HG03097 (cell line): Measurements from ENCODE around the gene TMEM266.
A peak's percentile ranks its signal among the peaks of the same experiment; 100 is the strongest.

Source experiments
- ATAC-seq: cut with Tn5 transposase; IDR thresholded peaks from one replicate; pipeline ENCODE4 v1.9.1; 2021; ENCODE audit not compliant: unreplicated experiment, low FRiP score

Gene TMEM266

GRCh38 chr15:76118767-76119166, 59.0 kb downstream of the TMEM266 start:
- ATAC-seq, result no peak

- no peak for ATAC-seq
Observed at GRCh38 chr15:76123031-76123430, 63.2 kb downstream of the TMEM266 start.

GRCh38 chr15:76127169-76127568, 67.4 kb downstream of the TMEM266 start:
- ATAC-seq, result no peak

- ATAC-seq, result no peak
Observed at GRCh38 chr15:76127880-76128279, 68.1 kb downstream of the TMEM266 start.

DNA sequence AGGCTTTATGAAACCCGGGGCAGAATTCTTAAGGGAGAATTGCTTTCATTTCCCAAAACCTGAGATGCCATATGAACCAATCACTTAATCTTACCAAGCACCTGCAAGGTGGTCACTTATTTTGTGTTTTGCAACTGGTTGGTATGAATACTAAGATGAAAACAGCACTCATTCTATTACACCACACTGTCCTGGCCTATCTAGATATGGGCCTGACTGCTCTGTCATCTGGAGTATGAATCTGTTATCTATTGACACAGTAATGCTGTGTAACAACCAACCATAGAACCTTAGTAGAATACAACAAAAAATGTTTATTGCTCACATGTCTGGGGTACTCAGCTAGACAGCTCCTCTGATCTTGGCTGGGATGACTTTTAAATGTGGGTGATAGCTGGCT, 74.8 kb downstream of the TMEM266 start:
- no peak for ATAC-seq

DNA sequence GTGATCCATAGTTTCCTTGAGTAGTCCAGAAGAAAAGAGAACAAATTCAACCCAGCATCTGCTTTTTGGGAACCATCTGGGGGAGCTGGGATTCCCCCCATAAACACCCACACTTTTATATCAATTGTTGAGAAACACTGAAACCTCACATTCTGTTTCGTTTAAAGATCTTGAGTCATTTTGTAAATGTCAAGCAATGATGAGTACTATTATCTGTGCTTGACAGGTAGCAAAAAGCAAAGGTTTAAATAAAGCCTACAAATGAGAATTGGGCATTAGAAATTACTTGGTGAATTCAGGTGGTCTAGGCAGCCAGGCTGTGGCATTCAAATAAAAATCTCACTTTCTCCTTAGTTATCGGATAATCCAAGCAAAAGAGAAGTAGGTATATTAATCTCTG, 75.7 kb downstream of the TMEM266 start:
- no peak for ATAC-seq

- ATAC-seq, result no peak
Observed at GRCh38 chr15:76138436-76138835, 78.7 kb downstream of the TMEM266 start.

DNA sequence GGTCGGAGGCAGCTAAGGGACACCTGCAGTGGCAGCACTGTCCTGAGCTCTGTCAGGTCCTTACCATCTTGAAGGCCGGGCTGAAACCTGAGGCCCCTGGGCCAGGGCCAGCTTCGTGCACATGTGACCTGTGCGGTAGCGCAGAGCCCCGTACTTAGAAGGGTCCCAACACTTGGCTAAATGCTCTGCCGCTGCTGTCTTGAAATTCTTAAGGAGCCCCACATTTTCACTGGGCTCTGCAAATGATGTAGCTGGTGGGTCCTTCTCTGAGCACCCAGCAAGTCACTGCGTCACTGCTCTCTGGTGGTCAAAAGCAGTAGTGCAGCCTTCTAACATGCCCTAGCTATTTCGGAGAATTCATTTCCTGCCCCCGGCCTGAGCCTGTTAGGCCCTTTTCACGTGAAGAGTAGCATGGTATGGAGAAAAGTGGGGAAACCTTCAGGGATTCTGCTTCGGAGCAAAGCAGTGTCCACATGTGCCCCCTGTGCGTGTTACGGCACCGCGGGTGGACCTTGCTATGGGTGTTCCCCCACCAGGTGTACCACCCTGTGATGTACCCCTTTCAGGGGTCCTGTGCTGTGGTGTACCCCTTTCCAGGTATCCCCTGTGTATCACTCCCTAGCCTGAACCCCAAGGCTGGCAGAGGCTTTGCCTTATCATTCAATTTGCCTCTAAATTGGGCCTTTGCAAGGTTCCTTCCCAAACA, 79.7 kb downstream of the TMEM266 start:
- ATAC-seq, result peak; percentile 66

DNA sequence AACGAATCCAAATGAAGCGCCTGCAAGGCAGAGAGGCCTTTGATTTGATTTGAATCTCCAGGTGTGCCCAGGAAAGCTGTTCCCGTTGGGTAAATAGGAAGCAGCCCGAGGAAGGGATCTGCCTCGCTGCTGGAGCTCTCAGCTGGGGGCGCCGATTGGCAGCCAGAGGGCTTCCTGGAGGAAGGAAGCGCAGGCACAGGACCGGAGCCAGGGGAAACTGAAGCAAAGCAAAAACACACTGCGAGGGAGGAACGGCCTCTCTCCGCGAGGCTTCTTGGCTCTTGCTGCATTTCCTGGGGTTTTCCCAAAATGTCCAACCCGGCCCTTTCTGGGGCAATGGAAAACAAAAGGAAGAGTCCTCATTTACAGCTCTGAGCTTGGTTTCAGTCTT, 80.3 kb downstream of the TMEM266 start:
- no peak for ATAC-seq

GRCh38 chr15:76146812-76147211, 87.0 kb downstream of the TMEM266 start:
- no peak for ATAC-seq

DNA sequence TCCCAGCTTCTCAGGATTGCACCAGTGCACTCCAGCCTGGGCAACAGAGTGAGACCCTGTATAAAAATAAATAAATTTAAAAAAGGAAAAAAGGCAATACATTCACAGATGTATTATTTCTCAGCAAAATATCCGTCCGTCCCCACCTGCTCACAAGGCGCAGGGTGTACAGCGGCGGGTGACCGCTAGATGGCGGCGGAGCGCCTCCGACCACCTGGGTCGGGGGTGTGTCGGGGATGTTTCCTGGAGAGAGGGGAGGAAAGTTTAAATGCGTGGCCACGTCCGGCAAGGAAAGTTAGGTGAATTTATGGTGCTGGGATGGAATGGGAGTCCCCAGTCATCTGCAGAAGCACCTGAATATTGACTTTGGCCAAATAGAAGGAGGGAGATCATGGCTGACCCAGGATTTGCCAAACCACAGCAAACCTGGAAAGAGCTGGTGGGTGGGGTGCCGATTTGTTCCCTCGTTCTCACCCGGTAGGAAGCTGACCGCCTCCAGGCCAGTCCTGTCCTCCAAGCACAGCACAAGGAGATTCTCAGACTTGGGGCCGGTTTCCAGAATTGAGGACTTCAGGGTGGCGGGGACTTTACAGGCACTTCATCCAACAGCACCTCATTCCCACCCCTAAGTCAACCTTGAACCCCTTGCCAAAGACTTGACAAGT, 88.3 kb downstream of the TMEM266 start:
- no peak for ATAC-seq

- no peak for ATAC-seq
Observed at GRCh38 chr15:76149291-76149915, 89.6 kb downstream of the TMEM266 start.

DNA sequence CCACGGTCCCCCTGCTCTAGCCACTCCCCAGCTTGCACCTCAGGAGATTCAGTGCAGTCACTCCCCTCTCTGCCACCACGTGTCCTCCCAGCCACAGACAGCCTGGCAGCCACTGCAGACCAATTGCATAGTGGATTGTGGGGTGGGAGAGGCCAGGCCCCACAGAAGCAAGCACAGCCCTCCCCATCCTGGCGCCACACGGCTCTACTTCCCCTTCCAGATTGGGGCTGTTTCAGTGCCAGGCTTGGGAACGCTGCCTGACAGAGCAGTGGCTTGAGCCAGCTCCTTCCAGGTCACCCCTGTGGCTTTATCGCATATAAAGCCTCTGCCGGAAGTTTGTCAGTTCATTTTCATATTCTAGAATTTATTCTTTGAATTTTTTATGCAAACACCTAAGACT, 90.7 kb downstream of the TMEM266 start:
- ATAC-seq, result peak; percentile 10

DNA sequence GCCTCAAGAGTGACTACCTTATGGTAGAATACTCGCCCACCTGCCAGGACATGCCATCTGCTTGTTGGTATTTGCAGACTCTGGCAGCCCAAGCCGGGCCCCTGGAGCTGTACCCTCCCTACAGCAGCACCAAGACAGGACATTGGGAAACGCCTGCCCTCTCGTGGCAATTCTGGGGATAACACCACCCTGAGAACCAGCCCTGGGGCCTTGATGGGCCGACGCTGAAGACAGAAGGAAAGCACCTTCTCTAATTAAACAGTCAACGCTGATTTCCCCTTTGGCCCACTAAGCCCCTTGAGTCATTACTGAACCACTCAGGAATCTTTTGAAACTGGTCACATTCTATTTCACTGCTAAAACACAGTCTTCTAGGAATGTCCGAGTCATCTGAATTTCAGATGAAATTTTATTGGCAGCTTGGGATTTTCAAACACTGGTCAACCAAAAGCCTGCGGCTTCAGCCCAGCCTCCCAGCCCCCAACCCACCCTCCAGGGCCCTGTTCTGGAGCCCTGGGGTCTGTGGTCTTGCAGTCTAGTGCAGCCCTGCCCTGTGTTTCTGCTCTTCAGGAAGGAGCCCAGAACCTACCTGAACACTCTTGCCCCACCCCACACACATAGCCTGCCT, 91.3 kb downstream of the TMEM266 start:
- ATAC-seq, result peak; percentile 74

GRCh38 chr15:76151599-76151974, 91.8 kb downstream of the TMEM266 start:
- no peak for ATAC-seq

DNA sequence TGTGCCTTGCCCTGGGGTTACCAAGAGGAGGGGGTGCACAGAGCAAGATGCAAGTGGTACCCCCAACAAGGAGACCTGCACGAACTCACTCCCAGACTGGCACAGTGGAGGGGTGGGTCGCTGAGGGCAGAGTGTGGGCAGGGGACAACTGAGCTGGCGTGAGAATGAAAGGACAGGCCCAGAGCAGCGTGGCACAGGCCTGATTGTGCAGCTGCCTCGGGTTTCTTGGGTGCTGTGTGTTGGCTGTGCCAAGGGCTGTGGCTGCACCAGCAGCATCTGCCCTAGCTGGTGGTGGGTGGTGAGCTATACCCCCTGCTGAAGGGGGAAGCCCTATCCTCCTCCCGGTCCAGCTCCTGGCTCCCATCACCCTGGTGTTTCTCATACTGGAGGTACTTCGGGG, 92.4 kb downstream of the TMEM266 start:
- ATAC-seq, result no peak

- ATAC-seq, result no peak
Observed at GRCh38 chr15:76153241-76154197, 93.7 kb downstream of the TMEM266 start.

GRCh38 chr15:76155731-76156130, 95.9 kb downstream of the TMEM266 start:
- no peak for ATAC-seq

- no peak for ATAC-seq
Observed at GRCh38 chr15:76158226-76158625, 98.4 kb downstream of the TMEM266 start.

- no peak for ATAC-seq
Observed at GRCh38 chr15:76158815-76159214, 99.0 kb downstream of the TMEM266 start.
